Stomach (tissue), 9 donors: Measurements from ENCODE around the gene DNLZ. TPM values are rescaled to one million over a fixed set of nuclear protein-coding genes. Genes with fewer than 3 reads are reported as not detected.

ENCODE experiments used
- DNase-seq, 2 donors: peaks; one replicate each; pipeline versions ENCODE4 v3.0.0 to v3.0.0-alpha.2; 2013 to 2019
- H3K27ac ChIP-seq, 5 donors: fragments of 200-600 bp in 4 of 5; sonication (generic) in 4 of 5; one replicate each; pipeline ENCODE4 v1.5.1; 2013 to 2019; ENCODE audit warnings: mild to moderate bottlenecking in 1 of 5, moderate library complexity in 1 of 5
- H3K27me3 ChIP-seq, 3 donors: fragments of 200-600 bp; sonication (generic); one replicate each; pipeline ENCODE4 v1.5.1; 2017 to 2019; ENCODE audit warnings: mixed run types in 1 of 3
- H3K36me3 ChIP-seq, 4 donors: fragments of 200-600 bp; sonication (generic); 1 replicate in 3 of 4; 2 replicates in 1 of 4; pipeline ENCODE4 v1.5.1; 2016 to 2019
- H3K4me1 ChIP-seq, 4 donors: fragments of 200-600 bp; sonication (generic); one replicate each; pipeline ENCODE4 v1.5.1; 2016 to 2019
- H3K4me3 ChIP-seq, 4 donors: fragments of 200-600 bp; sonication (generic) in 3 of 4; one replicate each; pipeline ENCODE4 v1.5.1; 2016 to 2019; ENCODE audit warnings: mild to moderate bottlenecking in 1 of 4
- H3K9me3 ChIP-seq, 4 donors: fragments of 200-600 bp; sonication (generic); one replicate each; pipeline ENCODE4 v1.5.1; 2016 to 2019
- CTCF ChIP-seq, 7 experiments: fragments of 450-650 bp in 4 of 7; fragments of 200-600 bp in 3 of 7; sonication (generic) in 3 of 7; IDR thresholded peaks; one replicate each; pipeline ENCODE4 v1.5.1; 2016 to 2019; ENCODE audit warnings: antibody characterized with exemption in 7 of 7, control low read depth in 2 of 7, mild to moderate bottlenecking in 1 of 7
- EP300 ChIP-seq: sonication (generic); formaldehyde crosslinking; IDR thresholded peaks from one replicate; pipeline ENCODE4 v1.6.1; 2017; ENCODE audit warnings: antibody characterized with exemption
- POLR2A ChIP-seq, 4 donors: fragments of 450-650 bp; IDR thresholded peaks; one replicate each; pipeline ENCODE4 v1.6.1; 2016; ENCODE audit warnings: antibody characterized with exemption in 4 of 4, control low read depth in 2 of 4, mild to moderate bottlenecking in 1 of 4, moderate library complexity in 1 of 4
- POLR2AphosphoS5 ChIP-seq, 3 donors: sonication (generic); formaldehyde crosslinking; IDR thresholded peaks; one replicate each; pipeline ENCODE4 v1.6.1; 2016; ENCODE audit warnings: antibody characterized with exemption in 3 of 3
- WGBS, 5 donors: extraction: QIAGEN DNeasy Blood & Tissue Kit in 3 of 5; methylation state at CpG; one replicate each; pipeline versions ENCODE4 v1.1.5 to v1.1.7; 2013 to 2018; 5-methylcytosine and 5-hydroxymethylcytosine counted together
- intact Hi-C: fragments of 100-400 bp; cut with DNase I; formaldehyde crosslinking; loops from one replicate; pipeline ENCODE4 v1.15.1; 2023; ENCODE audit warnings: low total_unique reads
- polyA plus RNA-seq, 3 donors: library from polyadenylated mRNA; stranded (reverse); fragments of 200-250 nt; gene quantifications; one replicate each; pipeline ENCODE4 v1.2.3, GENCODE V29; 2013
- total RNA-seq, 5 donors: library from RNA; depleted of rRNA; stranded (reverse); fragments of >200 nt; gene quantifications; one replicate each; pipeline versions ENCODE4 v1.1.0 to v1.2.3, GENCODE V29; 2014 to 2016
- donor health status: healthy with polysubstance abuse.
- donor health status: Bipolar disorder and iron deficiency.
- donor health status: healthy.

The DNLZ gene
- total and polyA plus RNA-seq, 8 donors = 1.3 to 16.8 (median 10.1) TPM; not detected in 1

DNA sequence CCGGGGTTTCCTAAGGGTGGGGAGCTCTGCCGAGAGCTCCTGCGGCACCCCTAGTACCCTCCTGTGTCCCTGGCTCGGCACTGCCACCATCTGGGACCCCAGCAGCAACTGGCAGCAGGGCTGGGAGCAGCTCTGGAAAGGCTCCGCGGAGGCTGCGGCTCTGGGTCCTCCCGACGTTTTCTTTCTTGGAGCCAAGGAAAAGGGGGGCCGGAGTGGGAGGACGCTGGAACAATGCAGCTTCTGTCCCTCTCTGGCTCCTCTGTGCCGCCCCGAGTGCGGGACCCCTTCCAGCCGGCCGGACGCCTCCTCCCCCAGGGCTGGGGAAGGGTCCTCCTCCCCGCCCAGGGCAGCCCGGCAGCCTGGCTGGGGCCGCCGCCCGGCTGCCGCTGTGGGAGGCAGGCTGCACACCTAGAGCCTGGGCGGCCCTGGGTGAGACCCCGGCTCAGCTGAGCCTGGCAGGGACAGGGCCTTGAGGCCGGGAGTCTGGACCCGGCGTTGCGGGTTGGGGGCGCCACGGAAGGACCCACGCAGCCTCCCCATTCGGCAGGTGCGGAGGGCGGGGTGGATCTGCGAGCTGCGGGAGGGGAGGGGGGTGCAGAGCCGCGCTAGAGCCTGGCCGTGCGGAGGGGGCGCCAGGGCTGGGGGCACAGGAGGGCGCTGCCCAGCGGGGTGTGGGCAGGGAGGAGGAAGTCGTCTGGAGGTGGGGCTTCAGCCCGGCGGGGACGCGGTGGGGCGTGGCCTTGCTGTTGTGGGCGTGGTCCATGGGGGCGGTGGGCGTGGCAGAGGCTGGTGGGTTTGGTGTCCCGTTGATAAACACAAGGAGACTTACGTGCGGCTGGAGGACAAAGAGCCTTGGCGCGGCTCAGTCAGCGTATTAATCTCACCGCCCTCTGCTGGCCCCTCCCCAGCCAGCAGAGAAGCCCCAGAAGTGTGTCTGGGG lies 21.1 kb downstream of the DNLZ start:
- intact Hi-C loops = no loop called here

DNA sequence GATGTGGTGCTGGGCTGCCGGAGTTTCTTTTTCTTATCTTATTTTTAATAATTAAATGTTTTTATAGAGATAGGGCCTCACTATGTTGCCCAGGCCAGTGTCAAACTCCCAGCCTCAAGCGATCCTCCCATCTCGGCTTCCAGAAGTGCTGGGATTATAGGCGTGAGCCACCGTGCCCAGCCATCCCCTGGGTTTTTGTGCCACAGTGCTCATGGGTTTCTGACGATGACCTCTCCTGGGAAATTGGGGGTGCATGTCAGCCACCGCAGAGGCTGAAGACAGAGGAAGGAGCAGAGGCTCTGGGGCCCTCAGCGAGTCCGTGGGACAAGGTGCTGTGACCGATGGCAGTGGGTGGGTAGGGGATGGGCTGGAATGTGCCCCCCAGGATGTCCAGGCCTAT lies 21.8 kb downstream of the DNLZ start:
- intact Hi-C loops = no loop called here
- Histone ChIP-seq H3K36me3 (peaks cover 0 to 39% (median 20%) of the 10 kb centered on the region in 4 donors), H3K27me3 (no peaks in the 10 kb centered on the region), H3K27ac (peak overlapping the region in 4 of 5 donors; percentile 22 to 78 (median 68)), H3K4me3 (peak overlapping the region; percentile 47 to 60 (median 50)), H3K9me3 (no peaks in the 10 kb centered on the region), H3K4me1 (peaks cover 36 to 57% (median 52%) of the 10 kb centered on the region in 4 donors)
- 42 to 65% (median 51%) methylated on average over 8 to 10 of the region's 10 CpGs for WGBS, 5 donors
- TF ChIP-seq CTCF (IDR thresholded peaks at IDR 0.05) = no peak
- TF ChIP-seq EP300 = no peak
- no peak for TF ChIP-seq POLR2AphosphoS5 (IDR thresholded peaks at IDR 0.05)
- TF ChIP-seq POLR2A (IDR thresholded peaks at IDR 0.05) = no peak
- no peak for DNase-seq

More for the DNA sequence above, 21.1 kb downstream of the DNLZ start:
- peaks cover 0 to 32% (median 13%) of the 10 kb centered on the region in 4 donors for H3K36me3 ChIP-seq
- H3K27me3 ChIP-seq = no peaks in the 10 kb centered on the region
- 9 to 16% (median 12%) methylated on average over 44 to 60 of the region's 60 CpGs for WGBS, 5 donors
- H3K4me3 ChIP-seq = peak overlapping the region; percentile 47 to 60 (median 50)
- H3K27ac ChIP-seq = peak overlapping the region; percentile 55 to 78 (median 69)
- peaks cover 36 to 57% (median 52%) of the 10 kb centered on the region in 4 donors for H3K4me1 ChIP-seq
- peak; percentile 92 to 96 for DNase-seq
- TF ChIP-seq POLR2AphosphoS5 (IDR thresholded peaks at IDR 0.05) (peak in 2 of 3 donors; percentile 56 to 65), EP300 (no peak)
- no peaks in the 10 kb centered on the region for H3K9me3 ChIP-seq

- no peak overlapping the region for H3K4me3 ChIP-seq
- peaks cover 32 to 54% (median 47%) of the 10 kb centered on the region in 4 donors for H3K4me1 ChIP-seq
- intact Hi-C loops = no loop called here
- TF ChIP-seq EP300 (no peak), POLR2AphosphoS5 (IDR thresholded peaks at IDR 0.05) (peak in 1 of 3 donors; percentile 22)
- peaks cover 0 to 45% (median 26%) of the 10 kb centered on the region in 4 donors for H3K36me3 ChIP-seq
- no peak overlapping the region for H3K27ac ChIP-seq
- WGBS, 5 donors = 68 to 88% (median 78%) methylated on average over 9 to 18 of the region's 18 CpGs
- no peaks in the 10 kb centered on the region for H3K27me3 ChIP-seq
- no peaks in the 10 kb centered on the region for H3K9me3 ChIP-seq
- DNase-seq = peak in 1 of 2 donors; percentile 41
These were observed 22.4 kb downstream of the DNLZ start for GRCh38 chr9:136341042-136341655.

DNA sequence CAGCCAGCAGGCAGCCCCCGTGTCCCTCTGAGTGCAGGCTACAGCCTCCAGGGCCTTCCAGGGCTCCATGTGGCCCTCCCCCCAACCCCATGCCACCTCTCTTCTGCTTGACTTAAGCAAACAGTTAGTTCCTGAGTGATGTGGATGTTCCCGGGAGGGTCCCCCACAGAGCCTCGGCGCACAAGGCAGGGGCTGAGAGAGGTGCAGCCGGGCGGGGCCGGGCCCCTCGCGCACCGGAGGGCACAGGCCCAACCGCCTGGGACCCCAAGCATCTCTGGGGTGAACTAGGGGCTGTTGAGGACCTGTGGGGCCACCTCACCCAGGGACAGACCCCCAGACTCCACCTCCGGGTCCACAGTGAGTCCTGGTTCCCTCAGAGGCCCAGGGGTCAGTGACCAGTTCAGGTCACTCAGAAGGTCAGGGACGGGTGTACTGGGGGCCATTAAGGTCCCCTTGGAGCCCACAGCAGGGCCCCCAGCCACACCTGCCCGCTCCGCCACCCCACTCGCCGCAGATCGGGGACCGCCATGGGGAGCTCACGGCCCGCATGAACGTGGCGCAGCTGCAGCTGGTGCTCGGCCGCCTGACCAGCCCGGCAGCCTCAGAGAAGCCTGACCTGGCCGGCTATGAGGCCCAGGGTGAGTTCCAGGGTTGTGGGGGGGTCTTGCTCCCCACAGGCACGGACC lies 23.0 kb downstream of the DNLZ start:
- TF ChIP-seq POLR2AphosphoS5 (IDR thresholded peaks at IDR 0.05) = no peak
- no peak for TF ChIP-seq POLR2A (IDR thresholded peaks at IDR 0.05)
- no peak for TF ChIP-seq CTCF (IDR thresholded peaks at IDR 0.05)
- no peak for TF ChIP-seq EP300
- DNase-seq = no peak
- Histone ChIP-seq H3K27ac (no peak overlapping the region), H3K36me3 (peaks cover 0 to 51% (median 30%) of the 10 kb centered on the region in 4 donors), H3K4me3 (no peak overlapping the region), H3K9me3 (no peaks in the 10 kb centered on the region), H3K27me3 (no peaks in the 10 kb centered on the region), H3K4me1 (peaks cover 25 to 47% (median 41%) of the 10 kb centered on the region in 4 donors)
- intact Hi-C loops = no loop called here
- 90 to 95% (median 94%) methylated on average over 10 to 28 of the region's 28 CpGs for WGBS, 5 donors

GRCh38 chr9:136339958-136340310 lies 23.6 kb downstream of the DNLZ start:
- DNase-seq = no peak
- no peak overlapping the region for H3K27ac ChIP-seq
- H3K4me3 ChIP-seq = no peak overlapping the region
- intact Hi-C loops = loop anchor here (10.0 kb wide), 1 partner anchor 65 kb away; the partner anchor contains the start of gene SNAPC4
- 82 to 94% (median 92%) methylated on average over 7 to 12 of the region's 12 CpGs for WGBS, 5 donors
- H3K4me1 ChIP-seq = peaks cover 22 to 42% (median 35%) of the 10 kb centered on the region in 4 donors
- H3K27me3 ChIP-seq = no peaks in the 10 kb centered on the region
- peaks cover 0 to 51% (median 33%) of the 10 kb centered on the region in 4 donors for H3K36me3 ChIP-seq
- H3K9me3 ChIP-seq = no peaks in the 10 kb centered on the region
- no peak for TF ChIP-seq CTCF (IDR thresholded peaks at IDR 0.05)
- no peak for TF ChIP-seq EP300
- no peak for TF ChIP-seq POLR2A (IDR thresholded peaks at IDR 0.05)
- TF ChIP-seq POLR2AphosphoS5 (IDR thresholded peaks at IDR 0.05) = no peak
